Gastrocnemius medialis (tissue), 4 donors: ENCODE measurements around the gene SNTG2. TPM values are rescaled to one million over a fixed set of nuclear protein-coding genes. Genes with fewer than 3 reads are reported as not detected.

Experiments used
- ATAC-seq, 2 donors: fragments of 150-250 bp; one replicate each; pipeline ENCODE4 v1.9.1; 2016
- DNase-seq, 2 donors: peaks; one replicate each; pipeline ENCODE4 v3.0.0-alpha.2; 2019
- H3K27ac ChIP-seq, 4 donors: fragments of 200-600 bp; sonication (generic); 1 replicate in 1 of 4; 2 replicates in 3 of 4; pipeline ENCODE4 v1.5.1; 2016 to 2018; ENCODE audit warnings: mild to moderate bottlenecking in 2 of 4, moderate library complexity in 1 of 4
- H3K27me3 ChIP-seq, 3 donors: fragments of 200-600 bp; sonication (generic) in 2 of 3; 1 replicate in 1 of 3; 2 replicates in 2 of 3; pipeline versions ENCODE4 v1.5.1 to v1.6.0; 2016 to 2019; ENCODE audit warnings: mild to moderate bottlenecking in 1 of 3, moderate library complexity in 1 of 3
- H3K36me3 ChIP-seq, 2 donors: fragments of 200-600 bp; sonication (generic) in 1 of 2; one replicate each; pipeline ENCODE4 v1.5.1; 2017 to 2018
- H3K4me1 ChIP-seq, 2 donors: fragments of 200-600 bp; sonication (generic) in 1 of 2; one replicate each; pipeline ENCODE4 v1.5.1; 2016 to 2017; ENCODE audit warnings: mild to moderate bottlenecking in 2 of 2
- H3K4me3 ChIP-seq, 4 donors: fragments of 200-600 bp; sonication (generic) in 3 of 4; 1 replicate in 1 of 4; 2 replicates in 3 of 4; pipeline ENCODE4 v1.5.1; 2016 to 2019; ENCODE audit warnings: mild to moderate bottlenecking in 2 of 4
- H3K9me3 ChIP-seq, 3 donors: fragments of 200-600 bp; sonication (generic) in 2 of 3; 1 replicate in 1 of 3; 2 replicates in 2 of 3; pipeline ENCODE4 v1.5.1; 2016 to 2019
- CTCF ChIP-seq, 5 experiments: fragments of 450-650 bp in 3 of 5; fragments of 200-600 bp in 2 of 5; sonication (generic) in 2 of 5; IDR thresholded peaks in 4 of 5; conservative IDR thresholded peaks in 1 of 5; 1 replicate in 4 of 5; 2 replicates in 1 of 5; pipeline ENCODE4 v1.5.1; 2016 to 2019; ENCODE audit warnings: antibody characterized with exemption in 5 of 5, mild to moderate bottlenecking in 3 of 5, moderate library complexity in 3 of 5
- POLR2A ChIP-seq, 2 donors: fragments of 450-650 bp; IDR thresholded peaks; one replicate each; pipeline ENCODE4 v1.6.1; 2017; ENCODE audit warnings: antibody characterized with exemption in 2 of 2, mild to moderate bottlenecking in 2 of 2, moderate library complexity in 2 of 2
- in situ Hi-C, 4 donors: fragments of 200-750 bp; cut with MboI; loops; one replicate each; pipeline versions ENCODE4 v1.15.0 to v1.8.0; 2017; ENCODE audit warnings: low sequenced_read_pairs in 4 of 4
- intact Hi-C: fragments of 100-400 bp; cut with DNase I; formaldehyde crosslinking; loops from one replicate; pipeline ENCODE4 v1.15.1; 2023; ENCODE audit warnings: low total_unique reads
- total RNA-seq, 4 donors: library from RNA; depleted of rRNA; stranded (reverse); fragments of >200 nt; gene quantifications; one replicate each; pipeline versions ENCODE4 v1.1.0 to v1.2.3, GENCODE V29; 2016

The SNTG2 gene
- total RNA-seq, 4 donors from 2014 or later = 0.55 to 1.0 (median 0.92) TPM; not detected in 1

GRCh38 chr2:1394709-1395408 lies 444.2 kb downstream of the SNTG2 start:
- Histone ChIP-seq H3K4me1 (no peaks in the 10 kb centered on the region), H3K36me3 (no peaks in the 10 kb centered on the region), H3K4me3 (no peak overlapping the region), H3K27ac (no peak overlapping the region), H3K27me3 (no peaks in the 10 kb centered on the region), H3K9me3 (no peaks in the 10 kb centered on the region)
- no peak for TF ChIP-seq CTCF (IDR thresholded peaks at IDR 0.05 in 4 of 5, conservative IDR thresholded peaks at IDR 0.05 in 1 of 5)
- TF ChIP-seq POLR2A (IDR thresholded peaks at IDR 0.05) = no peak
- ATAC-seq (no peak), DNase-seq (no peak)
- in situ Hi-C loops = no loop called here
- intact Hi-C loops = no loop called here

- H3K9me3 ChIP-seq = no peaks in the 10 kb centered on the region
- no peak for ATAC-seq
- no peak for TF ChIP-seq POLR2A (IDR thresholded peaks at IDR 0.05)
- no peak for TF ChIP-seq CTCF (IDR thresholded peaks at IDR 0.05 in 4 of 5, conservative IDR thresholded peaks at IDR 0.05 in 1 of 5)
- no peaks in the 10 kb centered on the region for H3K36me3 ChIP-seq
- intact Hi-C loops = no loop called here
- no peaks in the 10 kb centered on the region for H3K27me3 ChIP-seq
- in situ Hi-C loops = no loop called here
- no peaks in the 10 kb centered on the region for H3K4me1 ChIP-seq
- no peak overlapping the region for H3K4me3 ChIP-seq
- H3K27ac ChIP-seq = no peak overlapping the region
- no peak for DNase-seq
Observed at GRCh38 chr2:1397350-1397749, 446.7 kb downstream of the SNTG2 start.

- H3K27ac ChIP-seq = no peak overlapping the region
- no peak overlapping the region for H3K4me3 ChIP-seq
- no peaks in the 10 kb centered on the region for H3K9me3 ChIP-seq
- in situ Hi-C loops (no loop called here), intact Hi-C loops (no loop called here)
- no peaks in the 10 kb centered on the region for H3K4me1 ChIP-seq
- DNase-seq = no peak
- no peaks in the 10 kb centered on the region for H3K27me3 ChIP-seq
- no peaks in the 10 kb centered on the region for H3K36me3 ChIP-seq
- ATAC-seq = no peak
- TF ChIP-seq POLR2A (IDR thresholded peaks at IDR 0.05) (no peak), CTCF (IDR thresholded peaks at IDR 0.05 in 4 of 5, conservative IDR thresholded peaks at IDR 0.05 in 1 of 5) (no peak)
Observed at GRCh38 chr2:1398191-1398590, 447.5 kb downstream of the SNTG2 start.

GRCh38 chr2:1400943-1401735 lies 450.5 kb downstream of the SNTG2 start:
- TF ChIP-seq CTCF (IDR thresholded peaks at IDR 0.05 in 4 of 5, conservative IDR thresholded peaks at IDR 0.05 in 1 of 5) (no peak), POLR2A (IDR thresholded peaks at IDR 0.05) (no peak)
- Histone ChIP-seq H3K36me3 (no peaks in the 10 kb centered on the region), H3K27ac (no peak overlapping the region), H3K9me3 (no peaks in the 10 kb centered on the region), H3K27me3 (no peaks in the 10 kb centered on the region), H3K4me3 (no peak overlapping the region), H3K4me1 (no peaks in the 10 kb centered on the region)
- ATAC-seq (no peak), DNase-seq (no peak)
- in situ Hi-C loops (no loop called here), intact Hi-C loops (no loop called here)
